ENCODE results near the gene SLC52A1. TPM values are rescaled to one million over a fixed set of nuclear protein-coding genes. Genes with fewer than 3 reads are reported as not detected.

Gene SLC52A1
- total and polyA plus RNA-seq, 5 donors from 2014 or later, result 0.22 to 0.41 (median 0.27) TPM; not detected in 2

- peaks cover 31% of the 10 kb centered on the region for H3K36me3 Mint-ChIP-seq
- Histone ChIP-seq H3K36me3 (ENCODE audit: control insufficient read depth, insufficient read depth, low read length) (peaks cover 32% of the 10 kb centered on the region), H3K9me3 (ENCODE audit: control insufficient read depth in 2 of 2, low read length in 2 of 2) (no peaks in the 10 kb centered on the region), H3K27ac (ENCODE audit: insufficient read depth, low read length, poor library complexity, severe bottlenecking) (no peak overlapping the region), H3K4me3 (ENCODE audit: low read depth, low read length) (no peak overlapping the region), H3K4me1 (ENCODE audit: control insufficient read depth, insufficient read depth, low read length, poor library complexity, severe bottlenecking) (no peaks in the 10 kb centered on the region), H3K27me3 (ENCODE audit: control insufficient read depth, insufficient read depth, low read length) (no peaks in the 10 kb centered on the region)
- H3K27ac Mint-ChIP-seq, result peak overlapping the region in 2 of 3 donors; percentile 13 to 91
- peaks cover 0 to 10% (median 7%) of the 10 kb centered on the region in 4 donors for H3K4me1 Mint-ChIP-seq
- H3K27me3 Mint-ChIP-seq, result no peaks in the 10 kb centered on the region
- peak in 2 of 3 donors; percentile 34 to 56 for DNase-seq
- H3K4me3 Mint-ChIP-seq, result peak overlapping the region in 1 of 4 donors; percentile 32
- H3K9me3 Mint-ChIP-seq, result no peaks in the 10 kb centered on the region
- ATAC-seq (ENCODE audit: low read depth in 2 of 2), result peak; percentile 87 to 88
Observed at GRCh38 chr17:5019475-5019956, 15.7 kb downstream of the SLC52A1 start.

- no peak overlapping the region for H3K27ac ChIP-seq (ENCODE audit: insufficient read depth, low read length, poor library complexity, severe bottlenecking)
- no peaks in the 10 kb centered on the region for H3K27me3 Mint-ChIP-seq
- no peak for DNase-seq
- no peak overlapping the region for H3K4me3 ChIP-seq (ENCODE audit: low read depth, low read length)
- no peak overlapping the region for H3K27ac Mint-ChIP-seq
- H3K9me3 ChIP-seq (ENCODE audit: control insufficient read depth in 2 of 2, low read length in 2 of 2), result no peaks in the 10 kb centered on the region
- peaks cover 26% of the 10 kb centered on the region for H3K36me3 Mint-ChIP-seq
- H3K4me1 Mint-ChIP-seq, result peaks cover 0 to 9% (median 2%) of the 10 kb centered on the region in 4 donors
- H3K27me3 ChIP-seq (ENCODE audit: control insufficient read depth, insufficient read depth, low read length), result no peaks in the 10 kb centered on the region
- H3K4me3 Mint-ChIP-seq, result no peak overlapping the region
- ATAC-seq (ENCODE audit: low read depth in 2 of 2), result no peak
- peaks cover 15% of the 10 kb centered on the region for H3K36me3 ChIP-seq (ENCODE audit: control insufficient read depth, insufficient read depth, low read length)
- H3K4me1 ChIP-seq (ENCODE audit: control insufficient read depth, insufficient read depth, low read length, poor library complexity, severe bottlenecking), result no peaks in the 10 kb centered on the region
- no peaks in the 10 kb centered on the region for H3K9me3 Mint-ChIP-seq
Observed at GRCh38 chr17:5014357-5014756, 20.9 kb downstream of the SLC52A1 start.

GRCh38 chr17:5011928-5012327 lies 23.3 kb downstream of the SLC52A1 start:
- Mint-ChIP-seq H3K27me3 (no peaks in the 10 kb centered on the region), H3K4me3 (no peak overlapping the region), H3K9me3 (no peaks in the 10 kb centered on the region), H3K36me3 (peaks cover 30% of the 10 kb centered on the region), H3K4me1 (peaks cover 0 to 5% (median under 1%) of the 10 kb centered on the region in 4 donors), H3K27ac (no peak overlapping the region)
- Histone ChIP-seq H3K4me3 (ENCODE audit: low read depth, low read length) (no peak overlapping the region), H3K9me3 (ENCODE audit: control insufficient read depth in 2 of 2, low read length in 2 of 2) (no peaks in the 10 kb centered on the region), H3K27me3 (ENCODE audit: control insufficient read depth, insufficient read depth, low read length) (no peaks in the 10 kb centered on the region), H3K4me1 (ENCODE audit: control insufficient read depth, insufficient read depth, low read length, poor library complexity, severe bottlenecking) (no peaks in the 10 kb centered on the region), H3K36me3 (ENCODE audit: control insufficient read depth, insufficient read depth, low read length) (peaks cover 34% of the 10 kb centered on the region), H3K27ac (ENCODE audit: insufficient read depth, low read length, poor library complexity, severe bottlenecking) (no peak overlapping the region)
- DNase-seq, result peak in 1 of 3 donors; percentile 26
- no peak for ATAC-seq (ENCODE audit: low read depth in 2 of 2)

GRCh38 chr17:5003214-5003867 lies 31.9 kb downstream of the SLC52A1 start:
- Mint-ChIP-seq H3K27me3 (no peaks in the 10 kb centered on the region), H3K4me1 (peaks cover 0 to 25% (median 4%) of the 10 kb centered on the region in 4 donors), H3K4me3 (no peak overlapping the region), H3K27ac (no peak overlapping the region), H3K36me3 (peaks cover 50% of the 10 kb centered on the region), H3K9me3 (no peaks in the 10 kb centered on the region)
- peaks cover 14% of the 10 kb centered on the region for H3K4me1 ChIP-seq (ENCODE audit: control insufficient read depth, insufficient read depth, low read length, poor library complexity, severe bottlenecking)
- DNase-seq, result no peak
- no peak for ATAC-seq (ENCODE audit: low read depth in 2 of 2)
- H3K36me3 ChIP-seq (ENCODE audit: control insufficient read depth, insufficient read depth, low read length), result peaks cover 41% of the 10 kb centered on the region
- no peak overlapping the region for H3K4me3 ChIP-seq (ENCODE audit: low read depth, low read length)
- H3K27me3 ChIP-seq (ENCODE audit: control insufficient read depth, insufficient read depth, low read length), result no peaks in the 10 kb centered on the region
- no peak overlapping the region for H3K27ac ChIP-seq (ENCODE audit: insufficient read depth, low read length, poor library complexity, severe bottlenecking)
- no peaks in the 10 kb centered on the region for H3K9me3 ChIP-seq (ENCODE audit: control insufficient read depth in 2 of 2, low read length in 2 of 2)

- Mint-ChIP-seq H3K27me3 (no peaks in the 10 kb centered on the region), H3K27ac (no peak overlapping the region), H3K4me3 (peak overlapping the region in 1 of 4 donors; percentile 56), H3K9me3 (no peaks in the 10 kb centered on the region), H3K36me3 (peaks cover 41% of the 10 kb centered on the region), H3K4me1 (peaks cover 0 to 26% (median 4%) of the 10 kb centered on the region in 4 donors)
- H3K27me3 ChIP-seq (ENCODE audit: control insufficient read depth, insufficient read depth, low read length), result no peaks in the 10 kb centered on the region
- H3K36me3 ChIP-seq (ENCODE audit: control insufficient read depth, insufficient read depth, low read length), result peaks cover 30% of the 10 kb centered on the region
- ATAC-seq (ENCODE audit: low read depth in 2 of 2) (no peak), DNase-seq (no peak)
- peaks cover 18% of the 10 kb centered on the region for H3K4me1 ChIP-seq (ENCODE audit: control insufficient read depth, insufficient read depth, low read length, poor library complexity, severe bottlenecking)
- no peak overlapping the region for H3K4me3 ChIP-seq (ENCODE audit: low read depth, low read length)
- H3K9me3 ChIP-seq (ENCODE audit: control insufficient read depth in 2 of 2, low read length in 2 of 2), result no peaks in the 10 kb centered on the region
- H3K27ac ChIP-seq (ENCODE audit: insufficient read depth, low read length, poor library complexity, severe bottlenecking), result no peak overlapping the region
Observed at GRCh38 chr17:5002121-5002788, 33.0 kb downstream of the SLC52A1 start.

- DNase-seq (no peak), ATAC-seq (ENCODE audit: low read depth in 2 of 2) (no peak)
- no peaks in the 10 kb centered on the region for H3K9me3 ChIP-seq (ENCODE audit: control insufficient read depth in 2 of 2, low read length in 2 of 2)
- no peaks in the 10 kb centered on the region for H3K27me3 ChIP-seq (ENCODE audit: control insufficient read depth, insufficient read depth, low read length)
- H3K27me3 Mint-ChIP-seq, result peaks cover 3% of the 10 kb centered on the region
- H3K4me3 ChIP-seq (ENCODE audit: low read depth, low read length), result no peak overlapping the region
- peak overlapping the region in 1 of 3 donors; percentile 48 for H3K27ac Mint-ChIP-seq
- peaks cover 30% of the 10 kb centered on the region for H3K36me3 Mint-ChIP-seq
- H3K27ac ChIP-seq (ENCODE audit: insufficient read depth, low read length, poor library complexity, severe bottlenecking), result no peak overlapping the region
- H3K4me1 ChIP-seq (ENCODE audit: control insufficient read depth, insufficient read depth, low read length, poor library complexity, severe bottlenecking), result peaks cover 25% of the 10 kb centered on the region
- H3K4me3 Mint-ChIP-seq, result peak overlapping the region in 2 of 4 donors; percentile 74 to 81
- H3K36me3 ChIP-seq (ENCODE audit: control insufficient read depth, insufficient read depth, low read length), result peaks cover 23% of the 10 kb centered on the region
- peaks cover 0 to 32% (median 6%) of the 10 kb centered on the region in 4 donors for H3K4me1 Mint-ChIP-seq
- no peaks in the 10 kb centered on the region for H3K9me3 Mint-ChIP-seq
Observed at GRCh38 chr17:5000237-5000639, 35.0 kb downstream of the SLC52A1 start.

- no peak overlapping the region for H3K27ac ChIP-seq (ENCODE audit: insufficient read depth, low read length, poor library complexity, severe bottlenecking)
- DNase-seq (no peak), ATAC-seq (ENCODE audit: low read depth in 2 of 2) (no peak)
- Mint-ChIP-seq H3K36me3 (peaks cover 24% of the 10 kb centered on the region), H3K27me3 (peaks cover 5% of the 10 kb centered on the region), H3K4me1 (peaks cover 0 to 36% (median 8%) of the 10 kb centered on the region in 4 donors), H3K27ac (peak overlapping the region; percentile 48 to 89 (median 87)), H3K9me3 (no peaks in the 10 kb centered on the region), H3K4me3 (peak overlapping the region; percentile 56 to 86 (median 76))
- H3K36me3 ChIP-seq (ENCODE audit: control insufficient read depth, insufficient read depth, low read length), result peaks cover 16% of the 10 kb centered on the region
- H3K9me3 ChIP-seq (ENCODE audit: control insufficient read depth in 2 of 2, low read length in 2 of 2), result no peaks in the 10 kb centered on the region
- no peaks in the 10 kb centered on the region for H3K27me3 ChIP-seq (ENCODE audit: control insufficient read depth, insufficient read depth, low read length)
- H3K4me3 ChIP-seq (ENCODE audit: low read depth, low read length), result peak overlapping the region; percentile 51
- peaks cover 25% of the 10 kb centered on the region for H3K4me1 ChIP-seq (ENCODE audit: control insufficient read depth, insufficient read depth, low read length, poor library complexity, severe bottlenecking)
Observed at GRCh38 chr17:4999430-5000093, 35.7 kb downstream of the SLC52A1 start.
